Smooth muscle cell of bladder (primary cell): ENCODE data around the gene SLC32A1. TPM values are rescaled to one million over a fixed set of nuclear protein-coding genes. Genes with fewer than 3 reads are reported as not detected.

Source experiments
- total RNA-seq: library from RNA; depleted of rRNA; stranded (reverse); fragments of >200 nt; gene quantifications from 2 replicates; pipeline ENCODE4 v1.2.3, GENCODE V29; 2014

The SLC32A1 gene
- not detected in 2 replicates for total RNA-seq

GRCh38 chr20:38723848-38724625, at the start of gene SLC32A1:
Gene SLC32A1, plus strand, starts transcription at chr20:38724486. Its CDS starts 239 bp downstream, at chr20:38724725.

GRCh38 chr20:38748097-38748860, 24.0 kb downstream of the SLC32A1 start, which contains the start of gene ACTR5:
Gene ACTR5, plus strand, starts transcription at chr20:38748460. Its CDS starts 19 bp downstream, at chr20:38748479.

Other genes with a start within 250 kb of the SLC32A1 start
- gene ADIG, start 143.3 kb upstream of the SLC32A1 start, total RNA-seq = not detected in 2 replicates
- not detected in 2 replicates for gene ARHGAP40, start 122.7 kb upstream of the SLC32A1 start, total RNA-seq
- gene ACTR5, start 24.0 kb downstream of the SLC32A1 start, total RNA-seq = 4.1 and 4.8 TPM in 2 replicates
- gene PPP1R16B, start 81.2 kb downstream of the SLC32A1 start, total RNA-seq = 0.09 TPM in 1 of 2 replicates, not detected in the other
- 2.0 and 2.3 TPM in 2 replicates for gene FAM83D, start 201.9 kb downstream of the SLC32A1 start, total RNA-seq
- gene DHX35, start 237.9 kb downstream of the SLC32A1 start, total RNA-seq = 6.8 and 10.0 TPM in 2 replicates